H1 (cell line): ENCODE measurements around the gene LBX1. TPM values are rescaled to one million over a fixed set of nuclear protein-coding genes. Genes with fewer than 3 reads are reported as not detected.
A peak's percentile ranks its signal among the peaks of the same experiment; 100 is the strongest.

Source experiments
- CTCF ChIA-PET: fragments of 300-600 bp; sonication (Branson Sonifier 250); formaldehyde crosslinking; loops from one replicate; lab custom pipeline; 2021; ENCODE audit not compliant: partially characterized antibody; lab: Charles Lee
- POLR2A ChIA-PET: fragments of 300-600 bp; sonication (Branson Sonifier 250); formaldehyde crosslinking; loops from one replicate; lab custom pipeline; 2021; ENCODE audit warnings: inconsistent platforms; ENCODE audit not compliant: partially characterized antibody; lab: Charles Lee
- DNase-seq, 2 experiments: peaks; one replicate each; pipeline versions ENCODE4 v3.0.0 to v3.0.0-alpha.2; 2010 to 2022; ENCODE audit warnings: low spot score in 2 of 2, low read depth in 1 of 2, mixed read lengths in 1 of 2
- FAIRE-seq: peaks from 2 replicates; lab custom pipeline; 2011; peaks lifted over from hg19 to GRCh38; lab: Jason Lieb, UNC
- H2AFZ ChIP-seq: 2 replicates; pipeline ENCODE4 v1.8.1; 2012; ENCODE audit warnings: low read length, inconsistent platforms
- H2AK5ac ChIP-seq: 2 replicates; pipeline ENCODE4 v1.6.1; 2013; ENCODE audit warnings: low read depth, low read length
- H2BK120ac ChIP-seq: replicated peaks from 2 replicates; pipeline ENCODE3; 2013; ENCODE audit warnings: low read depth, low read length, inconsistent platforms
- H2BK12ac ChIP-seq: 2 replicates; pipeline ENCODE4 v1.6.1; 2013; ENCODE audit warnings: low read depth, low read length
- H2BK15ac ChIP-seq: 2 replicates; pipeline ENCODE4 v1.6.1; 2013; ENCODE audit warnings: low read length
- H2BK20ac ChIP-seq: 2 replicates; pipeline ENCODE4 v1.6.1; 2013; ENCODE audit warnings: low read length
- H2BK5ac ChIP-seq: 2 replicates; pipeline ENCODE4 v1.6.1; 2013; ENCODE audit warnings: low read depth, low read length
- H3K14ac ChIP-seq: 2 replicates; pipeline ENCODE4 v1.6.1; 2013; ENCODE audit warnings: inconsistent platforms; ENCODE audit not compliant: insufficient read length
- H3K18ac ChIP-seq: 2 replicates; pipeline ENCODE4 v1.6.1; 2013; ENCODE audit warnings: low read length; ENCODE audit errors: extremely low read depth
- H3K23ac ChIP-seq: 2 replicates; pipeline ENCODE4 v1.6.1; 2013; ENCODE audit warnings: inconsistent platforms; ENCODE audit not compliant: insufficient read length
- H3K23me2 ChIP-seq: 2 replicates; pipeline ENCODE4 v1.6.1; 2013; ENCODE audit warnings: low read depth, low read length
- H3K27ac ChIP-seq: 2 replicates; pipeline ENCODE4 v1.6.1; 2011; ENCODE audit warnings: low read depth, low read length, inconsistent platforms
- H3K27me3 ChIP-seq, 4 experiments: replicated peaks in 1 of 4; 1 replicate in 1 of 4; 2 replicates in 3 of 4; pipeline versions ENCODE4 v1.6.1 to v1.8.1; 2011 to 2013; ENCODE audit warnings: low read length in 3 of 4, mild to moderate bottlenecking in 3 of 4, inconsistent platforms in 2 of 4, mixed read lengths in 2 of 4, moderate library complexity in 1 of 4; ENCODE audit not compliant: control insufficient read depth in 3 of 4, insufficient read depth in 3 of 4; ENCODE audit errors: extremely low read depth in 1 of 4
- H3K36me3 ChIP-seq, 4 experiments: 2 replicates each; pipeline versions ENCODE4 v1.6.1 to v1.8.1; 2011 to 2013; ENCODE audit warnings: mild to moderate bottlenecking in 4 of 4, low read length in 3 of 4, moderate library complexity in 2 of 4, control low read depth in 1 of 4, inconsistent platforms in 1 of 4; ENCODE audit not compliant: insufficient read depth in 4 of 4, control insufficient read depth in 2 of 4
- H3K4ac ChIP-seq: replicated peaks from 2 replicates; pipeline ENCODE3; 2013; ENCODE audit warnings: low read length, low read depth, mixed read lengths, inconsistent platforms; ENCODE audit not compliant: insufficient read length
- H3K4me1 ChIP-seq, 4 experiments: replicated peaks in 1 of 4; 1 replicate in 1 of 4; 2 replicates in 3 of 4; pipeline versions ENCODE4 v1.6.1 to v1.8.1; 2011 to 2013; ENCODE audit warnings: low read length in 3 of 4, inconsistent platforms in 2 of 4, mixed read lengths in 1 of 4; ENCODE audit not compliant: insufficient read depth in 4 of 4, control insufficient read depth in 3 of 4
- H3K4me2 ChIP-seq, 2 experiments: 2 replicates each; pipeline versions ENCODE4 v1.6.1 to v1.8.1; 2011 to 2013; ENCODE audit warnings: low read depth in 2 of 2, low read length in 2 of 2, control low read depth in 1 of 2, inconsistent platforms in 1 of 2, mild to moderate bottlenecking in 1 of 2; ENCODE audit not compliant: insufficient read depth in 1 of 2
- H3K4me3 ChIP-seq, 4 experiments: fragments of 200-600, 300-600 bp in 1 of 4; sonication (generic), shearing (Covaris generic), sonication (Bioruptor Twin) in 1 of 4; 2 replicates each; pipeline versions ENCODE4 v1.5.1 to v1.8.1; 2011 to 2016; ENCODE audit warnings: low read length in 4 of 4, low read depth in 3 of 4, control low read depth in 2 of 4, inconsistent platforms in 2 of 4, mild to moderate bottlenecking in 2 of 4, mixed read lengths in 1 of 4, moderate library complexity in 1 of 4; ENCODE audit not compliant: insufficient read depth in 2 of 4; ENCODE audit errors: extremely low read depth in 1 of 4
- H3K56ac ChIP-seq: replicated peaks from 2 replicates; pipeline ENCODE3; 2013; ENCODE audit warnings: low read depth, mild to moderate bottlenecking, mixed read lengths, low read length, inconsistent platforms; ENCODE audit not compliant: insufficient read length
- H3K79me1 ChIP-seq: 2 replicates; pipeline ENCODE4 v1.6.1; 2013; ENCODE audit warnings: low read depth, low read length, control low read depth
- H3K79me2 ChIP-seq, 2 experiments: 2 replicates each; pipeline versions ENCODE4 v1.6.1 to v1.8.1; 2012 to 2013; ENCODE audit warnings: low read length in 2 of 2, mild to moderate bottlenecking in 2 of 2, inconsistent platforms in 1 of 2; ENCODE audit not compliant: insufficient read depth in 2 of 2, control insufficient read depth in 1 of 2
- H3K9ac ChIP-seq, 4 experiments: replicated peaks in 1 of 4; 1 replicate in 1 of 4; 2 replicates in 3 of 4; pipeline versions ENCODE4 v1.6.1 to v1.8.1; 2011 to 2013; ENCODE audit warnings: low read depth in 3 of 4, low read length in 3 of 4, control low read depth in 2 of 4, mild to moderate bottlenecking in 2 of 4, moderate library complexity in 2 of 4, inconsistent platforms in 1 of 4; ENCODE audit errors: extremely low read depth in 1 of 4
- H3K9me3 ChIP-seq, 2 experiments: 2 replicates each; pipeline versions ENCODE4 v1.6.1 to v1.8.1; 2012 to 2013; ENCODE audit warnings: mild to moderate bottlenecking in 2 of 2, moderate library complexity in 2 of 2, control low read depth in 1 of 2, inconsistent platforms in 1 of 2, low read depth in 1 of 2, low read length in 1 of 2, mixed read lengths in 1 of 2; ENCODE audit not compliant: insufficient read depth in 2 of 2
- H4K20me1 ChIP-seq, 2 experiments: replicated peaks in 1 of 2; 2 replicates each; pipeline versions ENCODE3 to v1.8.1; 2011 to 2013; ENCODE audit warnings: inconsistent platforms in 2 of 2, low read length in 2 of 2, mild to moderate bottlenecking in 1 of 2; ENCODE audit not compliant: insufficient read depth in 2 of 2, control insufficient read depth in 1 of 2
- H4K5ac ChIP-seq: 2 replicates; pipeline ENCODE4 v1.6.1; 2013; ENCODE audit warnings: low read length, low read depth, mixed read lengths, inconsistent platforms; ENCODE audit not compliant: insufficient read length
- H4K8ac ChIP-seq: 2 replicates; pipeline ENCODE4 v1.8.0; 2013; ENCODE audit warnings: mild to moderate bottlenecking, moderate library complexity, low read length, inconsistent platforms; ENCODE audit not compliant: insufficient read depth; ENCODE audit errors: extremely low read depth
- H4K91ac ChIP-seq: replicated peaks from 2 replicates; pipeline ENCODE3; 2013; ENCODE audit warnings: low read length, mixed read lengths, inconsistent platforms; ENCODE audit not compliant: insufficient read length
- CBX8 ChIP-seq: fragments of 300-800, 300-1000 bp; sonication (generic); IDR thresholded peaks from 2 replicates; pipeline ENCODE4 v1.7.1; 2016; ENCODE audit warnings: low read depth, low read length, borderline replicate concordance
- CEBPB ChIP-seq: IDR thresholded peaks from 2 replicates; pipeline ENCODE4 v1.6.1; 2012; ENCODE audit warnings: low read depth, low read length
- CHD2 ChIP-seq: IDR thresholded peaks from 2 replicates; pipeline ENCODE4 v1.6.1; 2012; ENCODE audit warnings: low read length, improper control_type of control experiment
- GABPA ChIP-seq: IDR thresholded peaks from 2 replicates; pipeline ENCODE4 v1.6.1; 2011; ENCODE audit warnings: mild to moderate bottlenecking, low read length, moderate library complexity, borderline replicate concordance; ENCODE audit not compliant: insufficient read depth
- HDAC6 ChIP-seq: IDR thresholded peaks from one replicate; pipeline ENCODE4 v1.7.1; 2012; ENCODE audit warnings: low read depth, mild to moderate bottlenecking, inconsistent platforms, low read length, moderate library complexity
- RAD21 ChIP-seq, 2 experiments: IDR thresholded peaks in 1 of 2; conservative IDR thresholded peaks in 1 of 2; 2 replicates each; pipeline ENCODE4 v1.6.1; 2011; ENCODE audit warnings: low read depth in 2 of 2, low read length in 2 of 2, improper control_type of control experiment in 1 of 2, inconsistent platforms in 1 of 2, mild to moderate bottlenecking in 1 of 2, moderate library complexity in 1 of 2
- RNF2 ChIP-seq: fragments of 200-900, 300-1000 bp; sonication (generic); IDR thresholded peaks from 2 replicates; pipeline ENCODE4 v1.7.1; 2016; ENCODE audit warnings: borderline replicate concordance, low read depth, mild to moderate bottlenecking, antibody characterized with exemption, low read length; ENCODE audit not compliant: poor library complexity, severe bottlenecking; ENCODE audit errors: missing control alignments
- SIX5 ChIP-seq: IDR thresholded peaks from 2 replicates; pipeline ENCODE4 v1.6.1; 2011; ENCODE audit warnings: mild to moderate bottlenecking, low read depth, low read length
- YY1 ChIP-seq: IDR thresholded peaks from 2 replicates; pipeline ENCODE4 v1.6.1; 2011; ENCODE audit warnings: low read depth, mild to moderate bottlenecking, low read length
- WGBS, 2 experiments: shearing (Covaris generic) in 1 of 2; methylation state at CpG; one replicate each; pipeline versions ENCODE4 v1.1.6 to v1.1.7; 2013 to 2015; ENCODE audit warnings: low lambda C conversion rate in 2 of 2, mixed read lengths in 2 of 2, inconsistent platforms in 1 of 2, low coverage in 1 of 2, missing lambda C conversion rate in 1 of 2; ENCODE audit not compliant: insufficient replicate concordance in 2 of 2, insufficient coverage in 1 of 2, insufficient read length in 1 of 2; ENCODE audit errors: extremely low coverage in 1 of 2, missing lambda C conversion rate in 1 of 2; 5-methylcytosine and 5-hydroxymethylcytosine counted together
- polyA plus RNA-seq, 7 experiments: library from polyadenylated mRNA; depleted of rRNA in 3 of 7; stranded (reverse) in 5 of 7; unstranded in 2 of 7; fragments of >200 nt in 5 of 7; fragments of 200-250 nt in 2 of 7; gene quantifications; 1 replicate in 5 of 7; 2 replicates in 1 of 7; 4 replicates in 1 of 7; pipeline versions ENCODE4 v1.2.1 to v1.2.3, GENCODE V29; 2011 to 2013; ENCODE audit warnings: missing spikeins in 2 of 7, mixed read lengths in 2 of 7
- total RNA-seq: library from RNA; stranded (reverse); fragmentation: NEBNext Ultra II Directional; extraction: Animal tissue kit (Norgen Biotek cat#: 25700); gene quantifications from 2 replicates; pipeline ENCODE4 v1.2.1, GENCODE V29; 2021

The LBX1 gene
- total and polyA plus RNA-seq, 2 of the 8 experiments (the other 6 are each of a cell fraction or from before 2014, with no cell fraction given), result not detected

GRCh38 chr10:101222683-101223273, 6.5 kb downstream of the LBX1 start:
- H3K79me1 ChIP-seq, result no peaks in the 10 kb centered on the region; the same call in 1 of the 2 replicates
- H3K4me1 ChIP-seq, result peaks cover 0 to 11% (median 5%) of the 10 kb centered on the region in 4 experiments; a peak in 5 of 7 replicates
- 0 out of 4 replicates have a peak, but pooled peaks cover 0 to 4% of the 10 kb centered on the region in 2 experiments for H3K9me3 ChIP-seq
- peak overlapping the region; percentile 32 for H3K18ac ChIP-seq
- H4K5ac ChIP-seq, result no peak overlapping the region
- H3K23me2 ChIP-seq, result no peaks in the 10 kb centered on the region; the same call in 1 of the 2 replicates
- H3K4me3 ChIP-seq, result no peak overlapping the region
- H3K4ac ChIP-seq, result no peak overlapping the region
- CTCF ChIA-PET, result interaction anchor here (0.6 to 8.1 kb wide), 13 partner anchors 9 to 181 kb away, joined by 3 to 113 read pairs (median 4); partner anchors contain the start of gene TLX1
- no peak overlapping the region for H3K23ac ChIP-seq
- POLR2A ChIA-PET, result interaction anchor here (1.4 kb wide), 1 partner anchor 62 kb away, joined by 3 read pairs; no protein-coding TSS in a partner anchor
- H3K4me2 ChIP-seq, result peak overlapping the region in 1 of 2 experiments; percentile 4; a peak in 1 of 4 replicates
- H2BK15ac ChIP-seq, result 0 out of 2 replicates have a peak overlapping the region, but pooled peaks have one; percentile 65
- TF ChIP-seq YY1 (no peak), CBX8 (0 out of 2 replicates have a peak, but pooled peaks have one; percentile 59), GABPA (no peak), SIX5 (no peak), RAD21 (IDR thresholded peaks at IDR 0.05 in 1 of 2, conservative IDR thresholded peaks at IDR 0.05 in 1 of 2; ENCODE audit: low read depth in 2 of 2, low read length in 2 of 2) (no peak), RNF2 (peak; percentile 96), CEBPB (no peak), CHD2 (no peak), HDAC6 (no peak)
- peak overlapping the region; percentile 69 for H2BK120ac ChIP-seq
- H3K56ac ChIP-seq, result no peak overlapping the region
- no peak for FAIRE-seq
- no peak overlapping the region for H3K27ac ChIP-seq
- no peak overlapping the region for H2AFZ ChIP-seq
- peaks cover 0 to 11% (median 0%) of the 10 kb centered on the region in 4 experiments; a peak in 1 of 8 replicates for H3K36me3 ChIP-seq
- no peak overlapping the region for H2BK20ac ChIP-seq
- DNase-seq, result no peak
- H4K20me1 ChIP-seq, result peaks cover 26 to 48% of the 10 kb centered on the region in 2 experiments
- H2AK5ac ChIP-seq, result no peak overlapping the region; the same call in 1 of the 2 replicates
- H3K27me3 ChIP-seq, result peaks cover 96 to 100% (median 100%) of the 10 kb centered on the region in 4 experiments
- no peak overlapping the region for H4K91ac ChIP-seq
- H3K79me2 ChIP-seq, result no peaks in the 10 kb centered on the region
- peak overlapping the region; percentile 29 for H2BK12ac ChIP-seq
- H3K14ac ChIP-seq, result no peak overlapping the region
- no peak overlapping the region; the same call in 1 of the 2 replicates for H2BK5ac ChIP-seq
- peak overlapping the region; percentile 3; the same call in 1 of the 2 replicates for H4K8ac ChIP-seq
- 10% methylated on average over 39 of the region's 42 CpGs; no CpG with 5 or more reads in 1 of the 2 experiments for WGBS, 2 experiments
- H3K9ac ChIP-seq, result no peak overlapping the region
